Measurements from ENCODE around the gene LRRFIP2. TPM values are rescaled to one million over a fixed set of nuclear protein-coding genes. Genes with fewer than 3 reads are reported as not detected.

LRRFIP2 gene
- total and polyA plus RNA-seq, 2 of the 4 experiments (the other 2 are of a cell fraction): 20.6 to 31.0 TPM

- WGBS, 2 experiments (ENCODE audit: extremely low coverage in 2 of 2, insufficient read length in 1 of 2): 100% methylated on average over 3 of the region's 5 CpGs; no CpG with 5 or more reads in 1 of the 2 experiments
- Histone ChIP-seq H4K20me1 (ENCODE audit: insufficient read depth, low read length) (no peaks in the 10 kb centered on the region), H3K14ac (replicated peaks; ENCODE audit: low read depth, low read length) (no peak overlapping the region), H2BK20ac (ENCODE audit: low read depth, low read length) (no peak overlapping the region), H3K56ac (ENCODE audit: extremely low read depth, insufficient read depth, low read length) (no peak overlapping the region), H3K4me2 (ENCODE audit: low read depth, low read length) (no peak overlapping the region), H2BK120ac (ENCODE audit: low read depth, low read length) (no peak overlapping the region), H2BK15ac (ENCODE audit: low read depth, low read length) (no peak overlapping the region), H2AK5ac (ENCODE audit: low read depth, low read length) (no peak overlapping the region), H3K79me1 (ENCODE audit: low read depth in 1 of 2, low read length in 2 of 2) (peaks cover 0 to 21% of the 10 kb centered on the region in 2 experiments; a peak in 2 of 4 replicates), H2BK5ac (ENCODE audit: low read depth, low read length, poor library complexity, severe bottlenecking) (no peak overlapping the region), H3K18ac (ENCODE audit: low read depth, low read length) (no peak overlapping the region), H3K4ac (ENCODE audit: low read depth, low read length) (no peak overlapping the region), H3K27me3 (ENCODE audit: control insufficient read depth, insufficient read depth, low read length) (no peaks in the 10 kb centered on the region), H3K9me3 (ENCODE audit: control insufficient read depth, insufficient read depth, low read length) (no peaks in the 10 kb centered on the region), H3K9me1 (ENCODE audit: insufficient read depth, low read length) (no peaks in the 10 kb centered on the region), H4K91ac (ENCODE audit: insufficient read depth, low read depth, low read length) (no peak overlapping the region), H3K36me3 (ENCODE audit: control insufficient read depth, insufficient read depth, low read length) (peaks cover 39% of the 10 kb centered on the region), H4K8ac (ENCODE audit: low read depth in 2 of 2, low read length in 2 of 2) (no peak overlapping the region), H2AK9ac (replicated peaks; ENCODE audit: low read depth, low read length, poor library complexity) (no peak overlapping the region), H3K27ac (ENCODE audit: insufficient read depth, low read length) (no peak overlapping the region), H3K23ac (ENCODE audit: low read depth, low read length) (no peak overlapping the region), H4K5ac (ENCODE audit: low read depth, low read length) (no peak overlapping the region), H2AFZ (replicated peaks; ENCODE audit: low read length, poor library complexity) (no peak overlapping the region), H3K4me3 (ENCODE audit: insufficient read depth, low read depth, low read length) (no peak overlapping the region), H3K4me1 (ENCODE audit: control insufficient read depth, insufficient read depth, low read length) (peaks cover 2% of the 10 kb centered on the region; the same call in 1 of the 2 replicates), H3K9ac (ENCODE audit: low read depth, low read length) (no peak overlapping the region)
- in situ Hi-C loops (cut with MboI; ENCODE audit: low sequenced_read_pairs): loop anchor here (10.0 kb wide), 1 partner anchor 188 kb away; no protein-coding TSS in a partner anchor
- BruUV-seq (replicated peaks): no TSS peak
- TF ChIP-seq FOS (IDR thresholded peaks at IDR 0.05; ENCODE audit: low read depth, low read length): no peak
- no peak for TF ChIP-seq MAFK (IDR thresholded peaks at IDR 0.05; ENCODE audit: low read depth, low read length)
- no peak for TF ChIP-seq RAD21 (IDR thresholded peaks at IDR 0.05; ENCODE audit: low read length)
- no peak for TF ChIP-seq ELK1 (IDR thresholded peaks at IDR 0.05; ENCODE audit: borderline replicate concordance, low read depth, low read length)
- no peak for TF ChIP-seq BHLHE40 (IDR thresholded peaks at IDR 0.05; ENCODE audit: low read depth, low read length)
- TF ChIP-seq RFX5 (IDR thresholded peaks at IDR 0.05; ENCODE audit: low read depth, low read length): no peak
- TF ChIP-seq USF2 (IDR thresholded peaks at IDR 0.05; ENCODE audit: low read depth, low read length): no peak
- no peak for TF ChIP-seq SMC3 (IDR thresholded peaks at IDR 0.05; ENCODE audit: low read depth, low read length)
- no peak for TF ChIP-seq POLR2A (IDR thresholded peaks at IDR 0.05; ENCODE audit: low read depth, low read length)
- no peak for TF ChIP-seq CEBPB (IDR thresholded peaks at IDR 0.05; ENCODE audit: low read depth, low read length)
- TF ChIP-seq NFE2L2 (IDR thresholded peaks at IDR 0.05; ENCODE audit: low read depth, low read length): no peak
- no peak for TF ChIP-seq RCOR1 (IDR thresholded peaks at IDR 0.05; ENCODE audit: insufficient replicate concordance, low read length)
- TF ChIP-seq CTCF (conservative IDR thresholded peaks at IDR 0.05; ENCODE audit: low read depth, low read length): no peak
- no peak for TF ChIP-seq MXI1 (IDR thresholded peaks at IDR 0.05; ENCODE audit: borderline replicate concordance, low read depth, low read length)
- intact Hi-C loops (cut with micrococcal nuclease): no loop called here
- dilution Hi-C loops (cut with HindIII; ENCODE audit: low sequenced_read_pairs, unreplicated experiment): no loop called here
- POLR2A ChIA-PET (ENCODE audit: unreplicated experiment): interaction anchor here (0.6 kb wide), 1 partner anchor 29 kb away, joined by 4 read pairs; no protein-coding TSS in a partner anchor
- ATAC-seq (ENCODE audit: low read depth) (no peak), DNase-seq (no peak)
- CTCF ChIA-PET: no interaction called here
Measured at GRCh38 chr3:37026851-37027250, 147.5 kb downstream of the LRRFIP2 start.

Measured in IMR-90 (cell line).